IMR-90 (cell line): ENCODE measurements around the gene SLAMF9.

Experiments used
- CEBPB ChIP-seq: IDR thresholded peaks from 2 replicates; pipeline ENCODE4 v1.6.1; 2012; ENCODE audit warnings: low read depth, low read length, improper control_type of control experiment
- MAZ ChIP-seq: IDR thresholded peaks from 2 replicates; pipeline ENCODE4 v1.6.1; 2012; ENCODE audit warnings: low read depth, mild to moderate bottlenecking, low read length, improper control_type of control experiment, moderate library complexity, borderline replicate concordance
- MXI1 ChIP-seq: IDR thresholded peaks from 2 replicates; pipeline ENCODE4 v1.6.1; 2012; ENCODE audit warnings: low read depth, mild to moderate bottlenecking, low read length, moderate library complexity, borderline replicate concordance
- POLR2A ChIP-seq: IDR thresholded peaks from 2 replicates; pipeline ENCODE4 v1.6.1; 2012; ENCODE audit warnings: mild to moderate bottlenecking, low read depth, low read length
- RCOR1 ChIP-seq: IDR thresholded peaks from 2 replicates; pipeline ENCODE4 v1.6.1; 2012; ENCODE audit warnings: mild to moderate bottlenecking, low read length, improper control_type of control experiment; ENCODE audit not compliant: insufficient replicate concordance
- SMC3 ChIP-seq: fragments of 150-350 bp; IDR thresholded peaks from 2 replicates; pipeline ENCODE4 v1.6.1; 2016; ENCODE audit warnings: low read depth, mild to moderate bottlenecking, antibody characterized with exemption, low read length, moderate library complexity
- TF ChIP-seq, protein P1 (sequence below): conservative IDR thresholded peaks from 2 replicates; pipeline ENCODE4 v1.5.1; 2012; ENCODE audit warnings: mild to moderate bottlenecking, low read depth, low read length, improper control_type of control experiment

DNA sequence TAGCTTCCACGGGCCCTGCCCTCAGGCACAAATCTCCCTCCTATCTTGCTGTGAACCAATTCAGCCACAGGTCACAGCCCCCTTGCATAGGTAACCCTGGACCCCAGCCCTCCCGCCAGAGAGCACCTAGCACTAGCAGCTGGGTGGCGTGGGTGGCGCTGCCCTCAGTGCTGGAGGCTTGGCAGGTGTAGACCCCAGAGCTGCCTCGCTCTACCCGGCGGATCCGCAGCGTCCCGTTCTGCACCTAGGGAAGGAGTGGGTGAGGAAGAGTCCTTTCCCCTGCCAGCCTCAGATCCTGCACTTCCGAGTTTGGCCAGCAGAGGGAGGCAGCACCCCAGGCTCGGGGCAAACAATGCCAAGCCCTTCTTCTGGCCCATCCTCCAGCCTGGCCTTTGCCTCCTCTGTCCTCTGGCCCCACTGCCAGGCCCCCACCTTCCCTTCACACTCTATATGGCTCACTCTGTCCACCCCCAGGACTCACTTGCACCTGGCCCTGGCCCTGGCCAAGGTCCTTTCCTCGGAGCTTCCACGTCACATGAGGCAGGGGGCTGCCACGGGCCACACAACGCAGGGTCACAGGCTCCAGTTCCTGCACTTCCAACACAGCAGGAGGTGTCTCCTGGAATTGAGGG, 17.6 kb downstream of the SLAMF9 start:
- TF ChIP-seq, protein P1, sequence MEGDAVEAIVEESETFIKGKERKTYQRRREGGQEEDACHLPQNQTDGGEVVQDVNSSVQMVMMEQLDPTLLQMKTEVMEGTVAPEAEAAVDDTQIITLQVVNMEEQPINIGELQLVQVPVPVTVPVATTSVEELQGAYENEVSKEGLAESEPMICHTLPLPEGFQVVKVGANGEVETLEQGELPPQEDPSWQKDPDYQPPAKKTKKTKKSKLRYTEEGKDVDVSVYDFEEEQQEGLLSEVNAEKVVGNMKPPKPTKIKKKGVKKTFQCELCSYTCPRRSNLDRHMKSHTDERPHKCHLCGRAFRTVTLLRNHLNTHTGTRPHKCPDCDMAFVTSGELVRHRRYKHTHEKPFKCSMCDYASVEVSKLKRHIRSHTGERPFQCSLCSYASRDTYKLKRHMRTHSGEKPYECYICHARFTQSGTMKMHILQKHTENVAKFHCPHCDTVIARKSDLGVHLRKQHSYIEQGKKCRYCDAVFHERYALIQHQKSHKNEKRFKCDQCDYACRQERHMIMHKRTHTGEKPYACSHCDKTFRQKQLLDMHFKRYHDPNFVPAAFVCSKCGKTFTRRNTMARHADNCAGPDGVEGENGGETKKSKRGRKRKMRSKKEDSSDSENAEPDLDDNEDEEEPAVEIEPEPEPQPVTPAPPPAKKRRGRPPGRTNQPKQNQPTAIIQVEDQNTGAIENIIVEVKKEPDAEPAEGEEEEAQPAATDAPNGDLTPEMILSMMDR = peak; percentile 93
- TF ChIP-seq RCOR1 (no peak), POLR2A (no peak), MAZ (no peak), SMC3 (peak; percentile 95), CEBPB (no peak), MXI1 (no peak)
